GM23338 (cell line): ENCODE measurements around the gene SCNN1A. TPM values are rescaled to one million over a fixed set of nuclear protein-coding genes. Genes with fewer than 3 reads are reported as not detected.

Experiments
- ATAC-seq: fragments of 200-7000 bp; cut with Tn5 transposase; 3 replicates; pipeline ENCODE4 v1.9.1; 2020
- DNase-seq: peaks from one replicate; pipeline ENCODE4 v3.0.0-alpha.2; 2015; ENCODE audit warnings: low spot score
- H2AFZ ChIP-seq: fragments of 200-600 bp; sonication (generic); 2 replicates; pipeline ENCODE4 v1.8.0; 2016; ENCODE audit warnings: antibody characterized with exemption, mild to moderate bottlenecking, moderate library complexity
- H3F3A ChIP-seq: fragments of 200-600 bp; sonication (generic); replicated peaks from 2 replicates; pipeline ENCODE4 v1.8.0; 2017; ENCODE audit warnings: antibody characterized with exemption, mixed run types, low read depth
- H3K27ac ChIP-seq: fragments of 200-600 bp; sonication (generic); 2 replicates; pipeline ENCODE4 v1.6.1; 2016; ENCODE audit warnings: low read depth
- H3K27me3 ChIP-seq: fragments of 200-600 bp; sonication (generic); 2 replicates; pipeline ENCODE4 v1.8.0; 2016; ENCODE audit warnings: mild to moderate bottlenecking, mixed run types, moderate library complexity; ENCODE audit not compliant: insufficient read depth
- H3K36me3 ChIP-seq: fragments of 200-600 bp; sonication (generic); 2 replicates; pipeline ENCODE4 v1.8.0; 2016; ENCODE audit warnings: mild to moderate bottlenecking; ENCODE audit not compliant: insufficient read depth
- H3K4me1 ChIP-seq: fragments of 200-600 bp; sonication (generic); 2 replicates; pipeline ENCODE4 v1.8.0; 2016; ENCODE audit warnings: mild to moderate bottlenecking, moderate library complexity; ENCODE audit not compliant: insufficient read depth
- H3K4me2 ChIP-seq: fragments of 200-600 bp; sonication (generic); 2 replicates; pipeline ENCODE4 v1.7.1; 2017; ENCODE audit warnings: mixed run types
- H3K4me3 ChIP-seq: fragments of 200-600 bp; sonication (generic); 2 replicates; pipeline ENCODE4 v1.6.1; 2016; ENCODE audit warnings: mixed run types
- H3K79me2 ChIP-seq: fragments of 200-600 bp; sonication (generic); replicated peaks from 2 replicates; pipeline ENCODE4 v1.8.0; 2017; ENCODE audit warnings: mild to moderate bottlenecking; ENCODE audit not compliant: insufficient read depth
- H3K9me2 ChIP-seq: fragments of 200-600 bp; sonication (generic); 2 replicates; pipeline ENCODE4 v1.8.0; 2017; ENCODE audit not compliant: insufficient read depth
- H4K20me1 ChIP-seq: fragments of 200-600 bp; sonication (generic); replicated peaks from 2 replicates; pipeline ENCODE4 v1.8.0; 2017; ENCODE audit warnings: mild to moderate bottlenecking; ENCODE audit not compliant: insufficient read depth
- H3K27ac Mint-ChIP-seq: 2 replicates; pipeline ENCODE4 v1.8.0; 2020; ENCODE audit warnings: inconsistent platforms, mild to moderate bottlenecking, moderate library complexity, mixed read lengths
- H3K27me3 Mint-ChIP-seq: 3 replicates; pipeline ENCODE4 v1.8.0; 2022; ENCODE audit warnings: low read depth, mild to moderate bottlenecking, moderate library complexity, mixed read lengths, inconsistent platforms; ENCODE audit not compliant: insufficient read depth, poor library complexity
- H3K36me3 Mint-ChIP-seq: 3 replicates; pipeline ENCODE4 v1.8.0; 2021; ENCODE audit warnings: low read depth, mild to moderate bottlenecking, inconsistent platforms, moderate library complexity, mixed read lengths
- H3K4me1 Mint-ChIP-seq: 3 replicates; pipeline ENCODE4 v1.8.0; 2020; ENCODE audit warnings: mild to moderate bottlenecking, inconsistent platforms, mixed read lengths
- H3K4me3 Mint-ChIP-seq: 3 replicates; pipeline ENCODE4 v1.8.0; 2021; ENCODE audit warnings: moderate library complexity, mild to moderate bottlenecking, inconsistent platforms, mixed read lengths
- H3K9me3 Mint-ChIP-seq: 3 replicates; pipeline ENCODE4 v1.8.0; 2020; ENCODE audit warnings: moderate library complexity, mild to moderate bottlenecking, inconsistent platforms, mixed read lengths
- CREB1 ChIP-seq: fragments of 250-450 bp; sonication (Bioruptor Pico); IDR thresholded peaks from 2 replicates; pipeline ENCODE4 v1.5.0; 2020; ENCODE audit warnings: low read depth, mild to moderate bottlenecking, moderate library complexity
- EZH2phosphoT487 ChIP-seq: fragments of 200-600 bp; sonication (generic); IDR thresholded peaks from one replicate; pipeline ENCODE4 v1.8.1; 2018; ENCODE audit warnings: antibody characterized with exemption; ENCODE audit not compliant: unreplicated experiment
- NANOG ChIP-seq: IDR thresholded peaks from 2 replicates; pipeline ENCODE4 v1.6.1; 2016; ENCODE audit warnings: antibody characterized with exemption, borderline replicate concordance
- POLR2AphosphoS5 ChIP-seq: IDR thresholded peaks from 2 replicates; pipeline ENCODE4 v1.6.1; 2016; ENCODE audit warnings: antibody characterized with exemption, low read depth
- STAT1 ChIP-seq: IDR thresholded peaks from one replicate; pipeline ENCODE4 v1.6.1; 2016; ENCODE audit warnings: antibody characterized with exemption; ENCODE audit not compliant: unreplicated experiment
- ZNF114 ChIP-seq: fragments of 250-450 bp; sonication (Bioruptor Pico); IDR thresholded peaks from 2 replicates; pipeline ENCODE4 v1.5.0; 2020; ENCODE audit warnings: mild to moderate bottlenecking, moderate library complexity
- ZNF331 ChIP-seq: fragments of 250-450 bp; sonication (Bioruptor Pico); IDR thresholded peaks from 2 replicates; pipeline ENCODE4 v1.5.0; 2020; ENCODE audit warnings: low read depth, mild to moderate bottlenecking, moderate library complexity
- polyA plus RNA-seq: library from polyadenylated mRNA; unstranded; fragments of >200 nt; fragmentation: Nextera tagmentation; extraction: Ambion mirVana; gene quantifications from 2 replicates; pipeline ENCODE4 v1.2.1, GENCODE V29; 2016
- total RNA-seq: library from RNA; depleted of rRNA; stranded (reverse); fragments of >200 nt; shearing (Covaris generic); gene quantifications from 2 replicates; pipeline ENCODE4 v1.2.3, GENCODE V29; 2014
- TF ChIP-seq, protein P1 (sequence below), 2 experiments: fragments of 200-600 bp in 1 of 2; sonication (generic) in 1 of 2; conservative IDR thresholded peaks; 2 replicates each; pipeline versions ENCODE4 v1.5.1 to v1.6.1; 2016 to 2017; ENCODE audit warnings: antibody characterized with exemption in 2 of 2, low read depth in 2 of 2, mild to moderate bottlenecking in 2 of 2, moderate library complexity in 1 of 2
- TF ChIP-seq, protein P2 (sequence below): fragments of 250-450 bp; sonication (Bioruptor Pico); IDR thresholded peaks from 2 replicates; pipeline ENCODE4 v1.5.0; 2020; ENCODE audit warnings: mild to moderate bottlenecking, moderate library complexity

SCNN1A gene
- total and polyA plus RNA-seq, 2 experiments from 2014 or later: 37.1 to 125 TPM

DNA sequence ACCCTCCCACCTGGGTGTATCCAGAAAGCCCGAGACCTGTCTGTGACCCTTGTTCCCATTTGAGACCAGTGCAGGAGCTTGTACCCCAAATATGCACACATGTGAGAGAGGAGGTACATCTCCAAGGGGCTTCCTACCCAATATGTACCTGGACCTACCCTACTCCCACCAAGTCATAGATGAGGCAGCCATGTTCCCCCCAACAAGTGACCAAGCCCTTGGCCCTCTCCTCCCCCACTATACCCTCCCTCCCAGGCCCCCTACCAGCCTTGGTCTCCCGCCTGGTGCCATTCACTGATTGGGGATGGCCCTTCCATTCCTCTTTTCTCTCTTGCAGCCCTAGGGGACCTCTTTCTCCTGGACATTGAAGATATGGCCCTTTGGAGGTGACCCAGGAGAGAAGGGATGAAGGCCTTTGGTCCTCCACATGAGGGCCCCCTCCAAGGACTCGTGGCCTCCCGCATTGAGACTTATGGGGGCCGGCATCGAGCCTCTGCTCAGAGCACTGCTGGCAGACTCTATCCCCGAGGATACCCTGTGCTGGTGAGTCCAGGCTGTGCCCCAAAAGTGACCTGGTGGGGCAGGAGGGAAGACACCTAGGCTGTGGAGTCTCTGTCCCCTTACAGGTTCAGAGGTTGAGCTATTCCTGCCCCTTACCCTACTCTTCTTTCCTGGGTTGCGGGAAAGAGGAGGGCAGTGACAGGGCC lies 63.4 kb downstream of the SCNN1A start:
- ATAC-seq (no peak), DNase-seq (no peak)
- Histone ChIP-seq H3K4me1 (peaks cover 27% of the 10 kb centered on the region), H3K4me3 (no peak overlapping the region), H3K79me2 (no peaks in the 10 kb centered on the region), H3K9me2 (no peaks in the 10 kb centered on the region), H3F3A (0 out of 2 replicates have a peak, but pooled peaks cover 2% of the 10 kb centered on the region), H3K27ac (no peak overlapping the region), H3K27me3 (peaks cover 14% of the 10 kb centered on the region), H2AFZ (no peak overlapping the region), H4K20me1 (no peaks in the 10 kb centered on the region), H3K4me2 (no peak overlapping the region), H3K36me3 (no peaks in the 10 kb centered on the region; the same call in 1 of the 2 replicates)
- H3K27ac Mint-ChIP-seq: no peak overlapping the region
- peaks cover 32% of the 10 kb centered on the region for H3K4me1 Mint-ChIP-seq
- H3K36me3 Mint-ChIP-seq: peaks cover 19% of the 10 kb centered on the region
- no peak for TF ChIP-seq STAT1
- H3K9me3 Mint-ChIP-seq: no peaks in the 10 kb centered on the region
- peaks cover 25% of the 10 kb centered on the region for H3K27me3 Mint-ChIP-seq
- 0 out of 3 replicates have a peak overlapping the region, but pooled peaks have one; percentile 17 for H3K4me3 Mint-ChIP-seq

DNA sequence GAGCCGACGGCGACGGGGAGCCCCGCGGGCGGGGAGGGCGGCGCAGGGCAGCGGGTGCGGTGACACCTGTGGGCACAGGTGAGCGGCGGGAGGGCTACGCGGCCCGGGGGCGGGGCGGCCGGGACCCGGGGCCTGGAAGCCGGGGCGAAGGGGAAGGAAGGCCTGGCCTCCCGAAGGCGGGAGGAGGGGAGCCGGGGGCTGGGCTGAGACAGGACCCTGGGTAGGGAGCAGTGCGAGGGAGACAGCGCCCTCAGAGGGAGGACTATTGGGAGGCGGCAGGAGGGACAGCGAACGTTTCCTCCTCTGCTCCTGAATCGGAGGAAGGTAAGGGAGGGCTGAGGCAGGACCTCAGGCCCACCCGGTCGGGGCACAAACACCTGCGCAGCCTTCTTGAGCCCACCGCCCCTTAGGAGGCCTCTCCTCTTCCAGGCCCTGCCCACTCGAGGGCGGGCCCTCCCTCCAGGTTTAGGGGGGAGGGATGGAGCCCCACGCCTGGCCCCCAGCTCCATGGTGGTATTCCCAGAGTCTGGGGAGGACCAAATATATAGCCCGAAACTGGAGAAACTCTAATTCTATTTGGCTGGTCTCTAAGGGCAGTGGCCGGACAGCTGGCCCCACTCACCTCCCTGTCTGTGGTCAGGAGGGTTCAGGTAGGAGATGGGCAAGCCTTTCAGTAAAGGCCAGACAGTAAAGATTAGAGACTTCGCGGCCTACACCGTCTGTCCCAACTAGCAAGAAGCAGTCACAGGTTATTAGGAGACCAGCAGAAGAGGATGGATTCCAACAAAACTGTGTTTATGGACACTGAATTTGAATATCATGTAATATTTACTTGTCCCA lies 64.4 kb downstream of the SCNN1A start:
- Histone ChIP-seq H2AFZ (peak overlapping the region; percentile 78; the same call in 1 of the 2 replicates), H3K4me1 (peaks cover 22% of the 10 kb centered on the region), H3K79me2 (no peaks in the 10 kb centered on the region), H4K20me1 (no peaks in the 10 kb centered on the region), H3F3A (0 out of 2 replicates have a peak, but pooled peaks cover 2% of the 10 kb centered on the region), H3K9me2 (no peaks in the 10 kb centered on the region), H3K27me3 (peaks cover 14% of the 10 kb centered on the region), H3K36me3 (no peaks in the 10 kb centered on the region; the same call in 1 of the 2 replicates), H3K27ac (0 out of 2 replicates have a peak overlapping the region, but pooled peaks have one; percentile 50), H3K4me3 (peak overlapping the region; percentile 78), H3K4me2 (peak overlapping the region; percentile 92)
- DNase-seq (peak; percentile 88), ATAC-seq (peak; percentile 68)
- Mint-ChIP-seq H3K27ac (no peak overlapping the region), H3K36me3 (peaks cover 19% of the 10 kb centered on the region), H3K4me1 (peaks cover 30% of the 10 kb centered on the region), H3K27me3 (peaks cover 19% of the 10 kb centered on the region), H3K9me3 (no peaks in the 10 kb centered on the region), H3K4me3 (peak overlapping the region; percentile 73)
- TF ChIP-seq ZNF114 (CRISPR knock-in tag): no peak
- TF ChIP-seq, protein P1, sequence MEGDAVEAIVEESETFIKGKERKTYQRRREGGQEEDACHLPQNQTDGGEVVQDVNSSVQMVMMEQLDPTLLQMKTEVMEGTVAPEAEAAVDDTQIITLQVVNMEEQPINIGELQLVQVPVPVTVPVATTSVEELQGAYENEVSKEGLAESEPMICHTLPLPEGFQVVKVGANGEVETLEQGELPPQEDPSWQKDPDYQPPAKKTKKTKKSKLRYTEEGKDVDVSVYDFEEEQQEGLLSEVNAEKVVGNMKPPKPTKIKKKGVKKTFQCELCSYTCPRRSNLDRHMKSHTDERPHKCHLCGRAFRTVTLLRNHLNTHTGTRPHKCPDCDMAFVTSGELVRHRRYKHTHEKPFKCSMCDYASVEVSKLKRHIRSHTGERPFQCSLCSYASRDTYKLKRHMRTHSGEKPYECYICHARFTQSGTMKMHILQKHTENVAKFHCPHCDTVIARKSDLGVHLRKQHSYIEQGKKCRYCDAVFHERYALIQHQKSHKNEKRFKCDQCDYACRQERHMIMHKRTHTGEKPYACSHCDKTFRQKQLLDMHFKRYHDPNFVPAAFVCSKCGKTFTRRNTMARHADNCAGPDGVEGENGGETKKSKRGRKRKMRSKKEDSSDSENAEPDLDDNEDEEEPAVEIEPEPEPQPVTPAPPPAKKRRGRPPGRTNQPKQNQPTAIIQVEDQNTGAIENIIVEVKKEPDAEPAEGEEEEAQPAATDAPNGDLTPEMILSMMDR (conservative IDR thresholded peaks at IDR 0.05; ENCODE audit: low read depth in 2 of 2): peak in 1 of 2 experiments; percentile 21; a peak in 1 of 4 replicates
- TF ChIP-seq NANOG: no peak
- TF ChIP-seq STAT1: no peak
- TF ChIP-seq CREB1 (CRISPR knock-in tag): no peak
- no peak for TF ChIP-seq ZNF331
- TF ChIP-seq, protein P2, sequence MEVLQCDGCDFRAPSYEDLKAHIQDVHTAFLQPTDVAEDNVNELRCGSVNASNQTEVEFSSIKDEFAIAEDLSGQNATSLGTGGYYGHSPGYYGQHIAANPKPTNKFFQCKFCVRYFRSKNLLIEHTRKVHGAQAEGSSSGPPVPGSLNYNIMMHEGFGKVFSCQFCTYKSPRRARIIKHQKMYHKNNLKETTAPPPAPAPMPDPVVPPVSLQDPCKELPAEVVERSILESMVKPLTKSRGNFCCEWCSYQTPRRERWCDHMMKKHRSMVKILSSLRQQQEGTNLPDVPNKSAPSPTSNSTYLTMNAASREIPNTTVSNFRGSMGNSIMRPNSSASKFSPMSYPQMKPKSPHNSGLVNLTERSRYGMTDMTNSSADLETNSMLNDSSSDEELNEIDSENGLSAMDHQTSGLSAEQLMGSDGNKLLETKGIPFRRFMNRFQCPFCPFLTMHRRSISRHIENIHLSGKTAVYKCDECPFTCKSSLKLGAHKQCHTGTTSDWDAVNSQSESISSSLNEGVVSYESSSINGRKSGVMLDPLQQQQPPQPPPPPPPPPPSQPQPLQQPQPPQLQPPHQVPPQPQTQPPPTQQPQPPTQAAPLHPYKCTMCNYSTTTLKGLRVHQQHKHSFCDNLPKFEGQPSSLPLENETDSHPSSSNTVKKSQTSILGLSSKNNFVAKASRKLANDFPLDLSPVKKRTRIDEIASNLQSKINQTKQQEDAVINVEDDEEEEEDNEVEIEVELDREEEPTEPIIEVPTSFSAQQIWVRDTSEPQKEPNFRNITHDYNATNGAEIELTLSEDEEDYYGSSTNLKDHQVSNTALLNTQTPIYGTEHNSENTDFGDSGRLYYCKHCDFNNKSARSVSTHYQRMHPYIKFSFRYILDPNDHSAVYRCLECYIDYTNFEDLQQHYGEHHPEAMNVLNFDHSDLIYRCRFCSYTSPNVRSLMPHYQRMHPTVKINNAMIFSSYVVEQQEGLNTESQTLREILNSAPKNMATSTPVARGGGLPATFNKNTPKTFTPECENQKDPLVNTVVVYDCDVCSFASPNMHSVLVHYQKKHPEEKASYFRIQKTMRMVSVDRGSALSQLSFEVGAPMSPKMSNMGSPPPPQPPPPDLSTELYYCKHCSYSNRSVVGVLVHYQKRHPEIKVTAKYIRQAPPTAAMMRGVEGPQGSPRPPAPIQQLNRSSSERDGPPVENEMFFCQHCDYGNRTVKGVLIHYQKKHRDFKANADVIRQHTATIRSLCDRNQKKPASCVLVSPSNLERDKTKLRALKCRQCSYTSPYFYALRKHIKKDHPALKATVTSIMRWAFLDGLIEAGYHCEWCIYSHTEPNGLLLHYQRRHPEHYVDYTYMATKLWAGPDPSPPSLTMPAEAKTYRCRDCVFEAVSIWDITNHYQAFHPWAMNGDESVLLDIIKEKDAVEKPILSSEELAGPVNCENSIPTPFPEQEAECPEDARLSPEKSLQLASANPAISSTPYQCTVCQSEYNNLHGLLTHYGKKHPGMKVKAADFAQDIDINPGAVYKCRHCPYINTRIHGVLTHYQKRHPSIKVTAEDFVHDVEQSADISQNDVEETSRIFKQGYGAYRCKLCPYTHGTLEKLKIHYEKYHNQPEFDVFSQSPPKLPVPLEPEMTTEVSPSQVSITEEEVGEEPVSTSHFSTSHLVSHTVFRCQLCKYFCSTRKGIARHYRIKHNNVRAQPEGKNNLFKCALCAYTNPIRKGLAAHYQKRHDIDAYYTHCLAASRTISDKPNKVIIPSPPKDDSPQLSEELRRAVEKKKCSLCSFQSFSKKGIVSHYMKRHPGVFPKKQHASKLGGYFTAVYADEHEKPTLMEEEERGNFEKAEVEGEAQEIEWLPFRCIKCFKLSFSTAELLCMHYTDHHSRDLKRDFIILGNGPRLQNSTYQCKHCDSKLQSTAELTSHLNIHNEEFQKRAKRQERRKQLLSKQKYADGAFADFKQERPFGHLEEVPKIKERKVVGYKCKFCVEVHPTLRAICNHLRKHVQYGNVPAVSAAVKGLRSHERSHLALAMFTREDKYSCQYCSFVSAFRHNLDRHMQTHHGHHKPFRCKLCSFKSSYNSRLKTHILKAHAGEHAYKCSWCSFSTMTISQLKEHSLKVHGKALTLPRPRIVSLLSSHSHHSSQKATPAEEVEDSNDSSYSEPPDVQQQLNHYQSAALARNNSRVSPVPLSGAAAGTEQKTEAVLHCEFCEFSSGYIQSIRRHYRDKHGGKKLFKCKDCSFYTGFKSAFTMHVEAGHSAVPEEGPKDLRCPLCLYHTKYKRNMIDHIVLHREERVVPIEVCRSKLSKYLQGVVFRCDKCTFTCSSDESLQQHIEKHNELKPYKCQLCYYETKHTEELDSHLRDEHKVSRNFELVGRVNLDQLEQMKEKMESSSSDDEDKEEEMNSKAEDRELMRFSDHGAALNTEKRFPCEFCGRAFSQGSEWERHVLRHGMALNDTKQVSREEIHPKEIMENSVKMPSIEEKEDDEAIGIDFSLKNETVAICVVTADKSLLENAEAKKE (CRISPR knock-in tag): no peak
- peak; percentile 52 for TF ChIP-seq POLR2AphosphoS5
- TF ChIP-seq EZH2phosphoT487: no peak
